GM19099 (cell line): Measurements from ENCODE around the gene CPNE7.

Source experiments
- POLR2A ChIP-seq: IDR thresholded peaks from 3 replicates; pipeline ENCODE4 v1.6.1; 2011; ENCODE audit warnings: low read depth; ENCODE audit not compliant: insufficient read length; ENCODE audit errors: extremely low read depth

The CPNE7 gene

GRCh38 chr16:89571636-89572035, 3.9 kb upstream of the CPNE7 start:
- TF ChIP-seq POLR2A: no peak

GRCh38 chr16:89572073-89572484, 3.5 kb upstream of the CPNE7 start:
- no peak for TF ChIP-seq POLR2A

GRCh38 chr16:89572485-89573205, 2.9 kb upstream of the CPNE7 start:
- no peak for TF ChIP-seq POLR2A

GRCh38 chr16:89573826-89574680, 1.5 kb upstream of the CPNE7 start:
- TF ChIP-seq POLR2A: no peak

- no peak for TF ChIP-seq POLR2A
Observed at GRCh38 chr16:89574681-89575246, 794 bp upstream of the CPNE7 start.

- TF ChIP-seq POLR2A: no peak
Observed at GRCh38 chr16:89576153-89577054, 846 bp downstream of the CPNE7 start.

GRCh38 chr16:89577055-89577759, 1.6 kb downstream of the CPNE7 start:
- TF ChIP-seq POLR2A: no peak

GRCh38 chr16:89579351-89579750, 3.8 kb downstream of the CPNE7 start:
- no peak for TF ChIP-seq POLR2A

- TF ChIP-seq POLR2A: no peak
Observed at GRCh38 chr16:89581045-89581695, 5.6 kb downstream of the CPNE7 start.

- no peak for TF ChIP-seq POLR2A
Observed at GRCh38 chr16:89581861-89582563, 6.5 kb downstream of the CPNE7 start.

GRCh38 chr16:89582614-89583196, 7.1 kb downstream of the CPNE7 start:
- TF ChIP-seq POLR2A: no peak

- no peak for TF ChIP-seq POLR2A
Observed at GRCh38 chr16:89583197-89583894, 7.8 kb downstream of the CPNE7 start.
